SK-N-SH treated with all-trans-retinoic acid at 6 μM for 48 hours (cell line): Measurements from ENCODE around the gene CYTL1.

Experiments used
- ATAC-seq: fragments of 200-7000 bp; cut with Tn5 transposase; 3 replicates; pipeline ENCODE4 v1.9.1; 2020; ENCODE audit warnings: mild to moderate bottlenecking, moderate library complexity
- ARNTL ChIP-seq: fragments of 450-650 bp; formaldehyde crosslinking; IDR thresholded peaks from 2 replicates; pipeline ENCODE4 v1.5.0; 2020; ENCODE audit warnings: low read depth, mild to moderate bottlenecking, moderate library complexity, borderline replicate concordance
- CSDC2 ChIP-seq: fragments of 250-450 bp; sonication (Bioruptor Pico); IDR thresholded peaks from 2 replicates; pipeline ENCODE4 v1.5.0; 2020; ENCODE audit warnings: mild to moderate bottlenecking, moderate library complexity
- ESRRG ChIP-seq: fragments of 250-450 bp; sonication (Bioruptor Pico); IDR thresholded peaks from 2 replicates; pipeline ENCODE4 v1.6.1; 2021; ENCODE audit warnings: mild to moderate bottlenecking
- ISL1 ChIP-seq: fragments of 250-450 bp; sonication (Bioruptor Pico); IDR thresholded peaks from 2 replicates; pipeline ENCODE4 v2.1.2; 2022; ENCODE audit warnings: mild to moderate bottlenecking, moderate library complexity
- OSR1 ChIP-seq: fragments of 250-450 bp; sonication (Bioruptor Pico); IDR thresholded peaks from 2 replicates; pipeline ENCODE4 v1.8.0; 2022; ENCODE audit warnings: moderate library complexity, mild to moderate bottlenecking, inconsistent platforms
- PPARA ChIP-seq: fragments of 250-450 bp; sonication (Bioruptor Pico); IDR thresholded peaks from 2 replicates; pipeline ENCODE4 v1.5.0; 2020; ENCODE audit warnings: mild to moderate bottlenecking, borderline replicate concordance
- RARB ChIP-seq: fragments of 250-450 bp; sonication (Bioruptor Pico); IDR thresholded peaks from 2 replicates; pipeline ENCODE4 v1.8.0; 2021; ENCODE audit warnings: mild to moderate bottlenecking, moderate library complexity
- SNAI2 ChIP-seq: fragments of 250-450 bp; sonication (Bioruptor Pico); IDR thresholded peaks from 2 replicates; pipeline ENCODE4 v1.5.0; 2020; ENCODE audit warnings: mild to moderate bottlenecking, moderate library complexity
- TOX ChIP-seq: fragments of 250-450 bp; sonication (Bioruptor Pico); IDR thresholded peaks from 2 replicates; pipeline ENCODE4 v1.8.0; 2021; ENCODE audit warnings: mild to moderate bottlenecking, moderate library complexity, borderline replicate concordance
- ZC3H10 ChIP-seq: fragments of 250-450 bp; sonication (Bioruptor Pico); IDR thresholded peaks from 2 replicates; pipeline ENCODE4 v1.5.1; 2021; ENCODE audit warnings: mild to moderate bottlenecking, moderate library complexity
- ZFP3 ChIP-seq: fragments of 250-450 bp; sonication (Bioruptor Pico); IDR thresholded peaks from 2 replicates; pipeline ENCODE4 v1.5.0; 2020; ENCODE audit warnings: mild to moderate bottlenecking, moderate library complexity
- ZFP30 ChIP-seq: fragments of 450-650 bp; formaldehyde crosslinking; IDR thresholded peaks from 2 replicates; pipeline ENCODE4 v1.5.0; 2022; ENCODE audit warnings: mild to moderate bottlenecking, moderate library complexity
- ZNF565 ChIP-seq: fragments of 450-650 bp; formaldehyde crosslinking; conservative IDR thresholded peaks from 2 replicates; pipeline ENCODE4 v1.5.0; 2020; ENCODE audit warnings: low read depth, mild to moderate bottlenecking, moderate library complexity
- ZNF70 ChIP-seq: fragments of 450-650 bp; formaldehyde crosslinking; IDR thresholded peaks from 2 replicates; pipeline ENCODE4 v1.5.0; 2020; ENCODE audit warnings: mild to moderate bottlenecking, moderate library complexity
- ZNF8 ChIP-seq: fragments of 450-650 bp; formaldehyde crosslinking; IDR thresholded peaks from 2 replicates; pipeline ENCODE4 v1.5.0; 2020; ENCODE audit warnings: mild to moderate bottlenecking, moderate library complexity
- TF ChIP-seq, protein P1 (sequence below): fragments of 250-450 bp; sonication (Bioruptor Pico); IDR thresholded peaks from 2 replicates; pipeline ENCODE4 v1.5.1; 2020; ENCODE audit warnings: low read depth, mild to moderate bottlenecking, moderate library complexity
- TF ChIP-seq, protein P2 (sequence below): fragments of 250-450 bp; sonication (Bioruptor Pico); IDR thresholded peaks from 2 replicates; pipeline ENCODE4 v1.8.0; 2020; ENCODE audit warnings: mild to moderate bottlenecking, moderate library complexity, borderline replicate concordance
- TF ChIP-seq, protein P3 (sequence below): fragments of 250-450 bp; sonication (Bioruptor Pico); IDR thresholded peaks from 2 replicates; pipeline ENCODE4 v1.5.0; 2020; ENCODE audit warnings: mild to moderate bottlenecking, moderate library complexity
- TF ChIP-seq, protein P4 (sequence below): fragments of 250-450 bp; sonication (Bioruptor Pico); IDR thresholded peaks from 2 replicates; pipeline ENCODE4 v1.5.1; 2021; ENCODE audit warnings: mild to moderate bottlenecking, moderate library complexity
- TF ChIP-seq, protein P5 (sequence below): fragments of 250-450 bp; sonication (Bioruptor Pico); IDR thresholded peaks from 2 replicates; pipeline ENCODE4 v1.8.0; 2021; ENCODE audit warnings: low read depth, mild to moderate bottlenecking, moderate library complexity, borderline replicate concordance

Gene CYTL1

DNA sequence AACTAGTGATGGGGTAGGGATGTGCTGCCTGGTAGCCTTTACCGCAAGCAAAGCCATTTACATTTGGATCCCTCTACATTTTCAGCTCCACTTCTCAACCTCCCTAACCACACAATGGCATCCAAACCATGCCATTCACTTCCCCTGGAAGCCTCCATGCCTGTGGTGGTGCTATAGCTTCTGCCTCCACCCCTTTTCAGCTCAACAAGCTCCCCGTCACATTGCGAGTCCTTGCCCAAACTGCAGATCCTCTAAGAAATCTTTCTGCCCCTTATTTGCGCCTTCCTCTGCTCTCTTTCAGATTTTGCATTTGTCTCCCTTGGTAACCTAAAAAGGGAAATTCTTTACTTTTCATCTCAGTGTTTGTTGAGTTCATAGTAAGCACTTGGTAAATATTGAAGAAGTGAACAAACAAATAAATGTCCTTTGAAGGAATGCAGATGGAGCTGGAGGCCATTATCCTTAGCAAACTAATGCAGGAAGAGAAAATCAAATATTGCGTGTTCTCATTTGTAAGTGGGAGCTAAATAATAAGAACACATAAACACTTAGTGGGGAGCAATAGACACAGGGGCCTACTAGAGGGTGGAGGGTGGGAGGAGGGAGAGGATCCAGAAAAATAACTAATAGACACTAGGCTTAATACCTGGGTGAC, 6.9 kb downstream of the CYTL1 start:
- ATAC-seq = no peak
- TF ChIP-seq, protein P1, sequence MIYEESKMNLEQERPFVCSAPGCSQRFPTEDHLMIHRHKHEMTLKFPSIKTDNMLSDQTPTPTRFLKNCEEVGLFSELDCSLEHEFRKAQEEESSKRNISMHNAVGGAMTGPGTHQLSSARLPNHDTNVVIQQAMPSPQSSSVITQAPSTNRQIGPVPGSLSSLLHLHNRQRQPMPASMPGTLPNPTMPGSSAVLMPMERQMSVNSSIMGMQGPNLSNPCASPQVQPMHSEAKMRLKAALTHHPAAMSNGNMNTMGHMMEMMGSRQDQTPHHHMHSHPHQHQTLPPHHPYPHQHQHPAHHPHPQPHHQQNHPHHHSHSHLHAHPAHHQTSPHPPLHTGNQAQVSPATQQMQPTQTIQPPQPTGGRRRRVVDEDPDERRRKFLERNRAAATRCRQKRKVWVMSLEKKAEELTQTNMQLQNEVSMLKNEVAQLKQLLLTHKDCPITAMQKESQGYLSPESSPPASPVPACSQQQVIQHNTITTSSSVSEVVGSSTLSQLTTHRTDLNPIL (CRISPR knock-in tag) = no peak
- TF ChIP-seq, all 23 proteins: peak for 0

DNA sequence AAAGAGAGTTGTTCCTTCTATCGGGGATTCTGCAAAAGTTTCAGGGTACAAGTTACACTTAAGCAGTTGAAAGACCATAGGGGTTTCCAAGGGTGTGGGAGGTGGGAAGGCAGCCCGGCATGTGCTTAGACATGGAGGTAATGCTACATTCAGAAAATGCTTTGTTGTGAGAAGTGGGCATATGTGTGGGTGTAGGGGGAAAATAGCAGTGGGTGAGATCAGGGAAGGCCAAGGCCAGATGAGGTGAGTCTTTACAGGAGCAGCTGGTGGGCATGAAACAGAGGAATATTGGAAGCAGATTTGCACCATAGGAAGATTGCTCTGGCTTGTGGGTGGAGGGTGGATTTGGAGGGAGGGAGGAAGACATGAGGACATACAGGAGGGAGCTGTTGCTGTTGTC, 8.3 kb downstream of the CYTL1 start:
- no peak for ATAC-seq
- TF ChIP-seq, protein P2, sequence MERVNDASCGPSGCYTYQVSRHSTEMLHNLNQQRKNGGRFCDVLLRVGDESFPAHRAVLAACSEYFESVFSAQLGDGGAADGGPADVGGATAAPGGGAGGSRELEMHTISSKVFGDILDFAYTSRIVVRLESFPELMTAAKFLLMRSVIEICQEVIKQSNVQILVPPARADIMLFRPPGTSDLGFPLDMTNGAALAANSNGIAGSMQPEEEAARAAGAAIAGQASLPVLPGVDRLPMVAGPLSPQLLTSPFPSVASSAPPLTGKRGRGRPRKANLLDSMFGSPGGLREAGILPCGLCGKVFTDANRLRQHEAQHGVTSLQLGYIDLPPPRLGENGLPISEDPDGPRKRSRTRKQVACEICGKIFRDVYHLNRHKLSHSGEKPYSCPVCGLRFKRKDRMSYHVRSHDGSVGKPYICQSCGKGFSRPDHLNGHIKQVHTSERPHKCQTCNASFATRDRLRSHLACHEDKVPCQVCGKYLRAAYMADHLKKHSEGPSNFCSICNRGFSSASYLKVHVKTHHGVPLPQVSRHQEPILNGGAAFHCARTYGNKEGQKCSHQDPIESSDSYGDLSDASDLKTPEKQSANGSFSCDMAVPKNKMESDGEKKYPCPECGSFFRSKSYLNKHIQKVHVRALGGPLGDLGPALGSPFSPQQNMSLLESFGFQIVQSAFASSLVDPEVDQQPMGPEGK (CRISPR knock-in tag) = no peak
- no peak for TF ChIP-seq ZFP3 (CRISPR knock-in tag)
- TF ChIP-seq ZNF8 (CRISPR knock-in tag) = no peak
- no peak for TF ChIP-seq ZNF70 (CRISPR knock-in tag)
- TF ChIP-seq ARNTL (CRISPR knock-in tag) = no peak
- TF ChIP-seq TOX (CRISPR knock-in tag) = no peak
- TF ChIP-seq ZNF565 = no peak
- TF ChIP-seq, protein P3, sequence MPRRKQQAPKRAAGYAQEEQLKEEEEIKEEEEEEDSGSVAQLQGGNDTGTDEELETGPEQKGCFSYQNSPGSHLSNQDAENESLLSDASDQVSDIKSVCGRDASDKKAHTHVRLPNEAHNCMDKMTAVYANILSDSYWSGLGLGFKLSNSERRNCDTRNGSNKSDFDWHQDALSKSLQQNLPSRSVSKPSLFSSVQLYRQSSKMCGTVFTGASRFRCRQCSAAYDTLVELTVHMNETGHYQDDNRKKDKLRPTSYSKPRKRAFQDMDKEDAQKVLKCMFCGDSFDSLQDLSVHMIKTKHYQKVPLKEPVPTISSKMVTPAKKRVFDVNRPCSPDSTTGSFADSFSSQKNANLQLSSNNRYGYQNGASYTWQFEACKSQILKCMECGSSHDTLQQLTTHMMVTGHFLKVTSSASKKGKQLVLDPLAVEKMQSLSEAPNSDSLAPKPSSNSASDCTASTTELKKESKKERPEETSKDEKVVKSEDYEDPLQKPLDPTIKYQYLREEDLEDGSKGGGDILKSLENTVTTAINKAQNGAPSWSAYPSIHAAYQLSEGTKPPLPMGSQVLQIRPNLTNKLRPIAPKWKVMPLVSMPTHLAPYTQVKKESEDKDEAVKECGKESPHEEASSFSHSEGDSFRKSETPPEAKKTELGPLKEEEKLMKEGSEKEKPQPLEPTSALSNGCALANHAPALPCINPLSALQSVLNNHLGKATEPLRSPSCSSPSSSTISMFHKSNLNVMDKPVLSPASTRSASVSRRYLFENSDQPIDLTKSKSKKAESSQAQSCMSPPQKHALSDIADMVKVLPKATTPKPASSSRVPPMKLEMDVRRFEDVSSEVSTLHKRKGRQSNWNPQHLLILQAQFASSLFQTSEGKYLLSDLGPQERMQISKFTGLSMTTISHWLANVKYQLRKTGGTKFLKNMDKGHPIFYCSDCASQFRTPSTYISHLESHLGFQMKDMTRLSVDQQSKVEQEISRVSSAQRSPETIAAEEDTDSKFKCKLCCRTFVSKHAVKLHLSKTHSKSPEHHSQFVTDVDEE = no peak
- TF ChIP-seq ISL1 (CRISPR knock-in tag) = no peak
- no peak for TF ChIP-seq ZC3H10 (CRISPR knock-in tag)
- no peak for TF ChIP-seq RARB (CRISPR knock-in tag)
- no peak for TF ChIP-seq OSR1 (CRISPR knock-in tag)
- no peak for TF ChIP-seq ESRRG (CRISPR knock-in tag)
- TF ChIP-seq, protein P4, sequence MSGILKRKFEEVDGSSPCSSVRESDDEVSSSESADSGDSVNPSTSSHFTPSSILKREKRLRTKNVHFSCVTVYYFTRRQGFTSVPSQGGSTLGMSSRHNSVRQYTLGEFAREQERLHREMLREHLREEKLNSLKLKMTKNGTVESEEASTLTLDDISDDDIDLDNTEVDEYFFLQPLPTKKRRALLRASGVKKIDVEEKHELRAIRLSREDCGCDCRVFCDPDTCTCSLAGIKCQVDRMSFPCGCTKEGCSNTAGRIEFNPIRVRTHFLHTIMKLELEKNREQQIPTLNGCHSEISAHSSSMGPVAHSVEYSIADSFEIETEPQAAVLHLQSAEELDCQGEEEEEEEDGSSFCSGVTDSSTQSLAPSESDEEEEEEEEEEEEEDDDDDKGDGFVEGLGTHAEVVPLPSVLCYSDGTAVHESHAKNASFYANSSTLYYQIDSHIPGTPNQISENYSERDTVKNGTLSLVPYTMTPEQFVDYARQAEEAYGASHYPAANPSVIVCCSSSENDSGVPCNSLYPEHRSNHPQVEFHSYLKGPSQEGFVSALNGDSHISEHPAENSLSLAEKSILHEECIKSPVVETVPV (CRISPR knock-in tag) = no peak
- no peak for TF ChIP-seq CSDC2 (CRISPR knock-in tag)
- no peak for TF ChIP-seq ZFP30 (CRISPR knock-in tag)
- TF ChIP-seq SNAI2 (CRISPR knock-in tag) = no peak
- TF ChIP-seq PPARA (CRISPR knock-in tag) = no peak
- TF ChIP-seq, protein P1 (CRISPR knock-in tag) = no peak
- TF ChIP-seq, protein P5, sequence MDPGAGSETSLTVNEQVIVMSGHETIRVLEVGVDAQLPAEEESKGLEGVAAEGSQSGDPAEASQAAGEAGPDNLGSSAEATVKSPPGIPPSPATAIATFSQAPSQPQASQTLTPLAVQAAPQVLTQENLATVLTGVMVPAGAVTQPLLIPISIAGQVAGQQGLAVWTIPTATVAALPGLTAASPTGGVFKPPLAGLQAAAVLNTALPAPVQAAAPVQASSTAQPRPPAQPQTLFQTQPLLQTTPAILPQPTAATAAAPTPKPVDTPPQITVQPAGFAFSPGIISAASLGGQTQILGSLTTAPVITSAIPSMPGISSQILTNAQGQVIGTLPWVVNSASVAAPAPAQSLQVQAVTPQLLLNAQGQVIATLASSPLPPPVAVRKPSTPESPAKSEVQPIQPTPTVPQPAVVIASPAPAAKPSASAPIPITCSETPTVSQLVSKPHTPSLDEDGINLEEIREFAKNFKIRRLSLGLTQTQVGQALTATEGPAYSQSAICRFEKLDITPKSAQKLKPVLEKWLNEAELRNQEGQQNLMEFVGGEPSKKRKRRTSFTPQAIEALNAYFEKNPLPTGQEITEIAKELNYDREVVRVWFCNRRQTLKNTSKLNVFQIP (CRISPR knock-in tag) = no peak

DNA sequence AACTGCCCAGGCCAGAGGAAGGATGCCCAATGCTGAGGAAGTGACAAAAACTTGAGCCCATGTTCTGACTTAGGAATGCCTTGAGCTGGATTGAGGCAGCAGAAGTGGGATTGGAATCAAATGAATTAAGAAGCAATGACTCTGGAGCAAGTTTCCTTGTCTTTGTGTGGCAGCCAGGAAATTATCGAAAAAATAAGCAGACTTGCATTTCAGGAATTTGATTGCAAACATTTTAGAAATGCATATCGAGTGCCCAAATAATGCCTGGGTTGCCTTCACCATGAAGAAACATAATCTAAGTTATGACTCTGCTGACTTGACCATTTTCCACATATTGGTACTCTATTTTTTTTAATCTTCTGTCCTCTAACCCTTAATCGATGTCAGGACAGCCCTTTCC, 9.5 kb downstream of the CYTL1 start:
- no peak for ATAC-seq
- TF ChIP-seq, protein P4 (CRISPR knock-in tag) = no peak
- TF ChIP-seq, protein P2 (CRISPR knock-in tag) = no peak
- TF ChIP-seq ZFP3 (CRISPR knock-in tag) (no peak), OSR1 (CRISPR knock-in tag) (no peak), ZNF8 (CRISPR knock-in tag) (no peak)
- TF ChIP-seq, protein P3 = no peak
